SJCRH30 (cell line): ENCODE data around the gene ARID5B. TPM values are rescaled to one million over a fixed set of nuclear protein-coding genes. Genes with fewer than 3 reads are reported as not detected.

Experiments
- DNase-seq, 2 experiments: peaks; one replicate each; pipeline ENCODE4 v3.0.0-alpha.2; 2015 to 2020
- H3K27ac ChIP-seq: fragments of 250-450 bp; sonication (Bioruptor Pico); 2 replicates; pipeline ENCODE4 v1.5.1; 2020; ENCODE audit warnings: mild to moderate bottlenecking, moderate library complexity
- H3K27me3 ChIP-seq: fragments of 250-450 bp; sonication (Bioruptor Pico); 2 replicates; pipeline ENCODE4 v1.5.1; 2020; ENCODE audit warnings: mild to moderate bottlenecking, moderate library complexity
- H3K36me3 ChIP-seq: fragments of 250-450 bp; sonication (Bioruptor Pico); 2 replicates; pipeline ENCODE4 v1.5.1; 2020; ENCODE audit warnings: mild to moderate bottlenecking, moderate library complexity
- H3K4me1 ChIP-seq: fragments of 250-450 bp; sonication (Bioruptor Pico); 2 replicates; pipeline ENCODE4 v1.5.1; 2020; ENCODE audit warnings: mild to moderate bottlenecking, moderate library complexity
- H3K4me3 ChIP-seq: fragments of 250-450 bp; sonication (Bioruptor Pico); 2 replicates; pipeline ENCODE4 v1.5.1; 2020; ENCODE audit warnings: mild to moderate bottlenecking, moderate library complexity
- H3K9me3 ChIP-seq: fragments of 250-450 bp; sonication (Bioruptor Pico); replicated peaks from 2 replicates; pipeline ENCODE4 v1.5.1; 2020; ENCODE audit warnings: mild to moderate bottlenecking, moderate library complexity
- total RNA-seq: library from RNA; depleted of rRNA; stranded (reverse); fragments of >200 nt; shearing (Covaris generic); gene quantifications from 2 replicates; pipeline ENCODE4 v1.2.3, GENCODE V29; 2014

Gene ARID5B
- total RNA-seq, 1 experiment from 2014 or later = 10.3 TPM

GRCh38 chr10:61905837-61906561, 4.5 kb downstream of the ARID5B start:
- no peaks in the 10 kb centered on the region for H3K4me1 ChIP-seq
- H3K9me3 ChIP-seq = no peaks in the 10 kb centered on the region
- no peak overlapping the region for H3K4me3 ChIP-seq
- no peak for DNase-seq
- H3K27ac ChIP-seq = no peak overlapping the region
- no peaks in the 10 kb centered on the region for H3K27me3 ChIP-seq
- H3K36me3 ChIP-seq = no peaks in the 10 kb centered on the region; the same call in 1 of the 2 replicates

GRCh38 chr10:61906562-61906901, 5.0 kb downstream of the ARID5B start:
- no peaks in the 10 kb centered on the region; the same call in 1 of the 2 replicates for H3K36me3 ChIP-seq
- no peak overlapping the region for H3K27ac ChIP-seq
- H3K9me3 ChIP-seq = no peaks in the 10 kb centered on the region
- H3K4me1 ChIP-seq = no peaks in the 10 kb centered on the region
- no peaks in the 10 kb centered on the region for H3K27me3 ChIP-seq
- no peak overlapping the region for H3K4me3 ChIP-seq
- DNase-seq = no peak

- H3K36me3 ChIP-seq = no peaks in the 10 kb centered on the region; the same call in 1 of the 2 replicates
- no peaks in the 10 kb centered on the region for H3K9me3 ChIP-seq
- no peak overlapping the region for H3K4me3 ChIP-seq
- H3K4me1 ChIP-seq = no peaks in the 10 kb centered on the region
- H3K27me3 ChIP-seq = no peaks in the 10 kb centered on the region
- no peak for DNase-seq
- H3K27ac ChIP-seq = no peak overlapping the region
Measured at GRCh38 chr10:61907011-61907410, 5.5 kb downstream of the ARID5B start.

GRCh38 chr10:61907587-61907986, 6.1 kb downstream of the ARID5B start:
- no peaks in the 10 kb centered on the region for H3K27me3 ChIP-seq
- no peaks in the 10 kb centered on the region; the same call in 1 of the 2 replicates for H3K36me3 ChIP-seq
- no peaks in the 10 kb centered on the region for H3K4me1 ChIP-seq
- H3K9me3 ChIP-seq = no peaks in the 10 kb centered on the region
- H3K4me3 ChIP-seq = no peak overlapping the region
- no peak overlapping the region for H3K27ac ChIP-seq
- DNase-seq = no peak

- DNase-seq = no peak
- Histone ChIP-seq H3K27me3 (no peaks in the 10 kb centered on the region), H3K9me3 (no peaks in the 10 kb centered on the region), H3K27ac (no peak overlapping the region), H3K36me3 (no peaks in the 10 kb centered on the region; the same call in 1 of the 2 replicates), H3K4me1 (no peaks in the 10 kb centered on the region), H3K4me3 (no peak overlapping the region)
Measured at GRCh38 chr10:61910226-61910805, 8.8 kb downstream of the ARID5B start.

- Histone ChIP-seq H3K36me3 (no peaks in the 10 kb centered on the region; the same call in 1 of the 2 replicates), H3K9me3 (no peaks in the 10 kb centered on the region), H3K4me1 (no peaks in the 10 kb centered on the region), H3K27me3 (no peaks in the 10 kb centered on the region), H3K27ac (no peak overlapping the region), H3K4me3 (no peak overlapping the region)
- no peak for DNase-seq
Measured at GRCh38 chr10:61910894-61911293, 9.4 kb downstream of the ARID5B start.

DNA sequence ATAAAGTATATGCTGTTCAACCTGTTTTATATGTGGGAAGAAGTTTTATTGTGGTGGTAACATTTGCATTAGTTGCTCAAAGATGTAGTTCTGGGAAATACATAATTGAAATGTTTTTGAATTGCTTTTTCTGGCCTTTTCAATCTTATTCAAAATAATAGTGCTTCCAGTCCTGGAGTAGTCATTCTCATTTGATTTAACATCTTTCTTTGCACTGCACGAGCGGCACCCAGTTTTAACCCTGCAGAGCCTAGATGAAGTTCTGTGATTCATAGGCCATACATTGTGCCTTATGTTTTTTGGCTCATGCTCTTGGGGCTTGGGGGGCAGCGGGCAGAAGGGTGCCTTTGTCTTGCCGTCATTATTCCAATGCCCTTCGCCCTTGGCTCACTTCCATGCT, 9.9 kb downstream of the ARID5B start:
- Histone ChIP-seq H3K27me3 (no peaks in the 10 kb centered on the region), H3K36me3 (no peaks in the 10 kb centered on the region; the same call in 1 of the 2 replicates)

GRCh38 chr10:61912981-61913380, 11.5 kb downstream of the ARID5B start:
- no peaks in the 10 kb centered on the region for H3K9me3 ChIP-seq
- H3K27ac ChIP-seq = no peak overlapping the region
- no peaks in the 10 kb centered on the region; the same call in 1 of the 2 replicates for H3K36me3 ChIP-seq
- no peak overlapping the region for H3K4me3 ChIP-seq
- H3K4me1 ChIP-seq = no peaks in the 10 kb centered on the region
- H3K27me3 ChIP-seq = no peaks in the 10 kb centered on the region
- no peak for DNase-seq

More for the DNA sequence above, 9.9 kb downstream of the ARID5B start:
- DNase-seq = no peak
- no peaks in the 10 kb centered on the region for H3K9me3 ChIP-seq
- no peaks in the 10 kb centered on the region for H3K4me1 ChIP-seq
- H3K4me3 ChIP-seq = no peak overlapping the region
- H3K27ac ChIP-seq = no peak overlapping the region

- DNase-seq = no peak
- no peak overlapping the region for H3K27ac ChIP-seq
- no peaks in the 10 kb centered on the region for H3K36me3 ChIP-seq
- no peaks in the 10 kb centered on the region for H3K9me3 ChIP-seq
- H3K27me3 ChIP-seq = no peaks in the 10 kb centered on the region
- H3K4me3 ChIP-seq = no peak overlapping the region
- H3K4me1 ChIP-seq = no peaks in the 10 kb centered on the region
Measured at GRCh38 chr10:61918140-61918539, 16.6 kb downstream of the ARID5B start.

- Histone ChIP-seq H3K36me3 (no peaks in the 10 kb centered on the region), H3K9me3 (no peaks in the 10 kb centered on the region), H3K27ac (no peak overlapping the region)
Measured at GRCh38 chr10:61918989-61919388, 17.5 kb downstream of the ARID5B start.

DNA sequence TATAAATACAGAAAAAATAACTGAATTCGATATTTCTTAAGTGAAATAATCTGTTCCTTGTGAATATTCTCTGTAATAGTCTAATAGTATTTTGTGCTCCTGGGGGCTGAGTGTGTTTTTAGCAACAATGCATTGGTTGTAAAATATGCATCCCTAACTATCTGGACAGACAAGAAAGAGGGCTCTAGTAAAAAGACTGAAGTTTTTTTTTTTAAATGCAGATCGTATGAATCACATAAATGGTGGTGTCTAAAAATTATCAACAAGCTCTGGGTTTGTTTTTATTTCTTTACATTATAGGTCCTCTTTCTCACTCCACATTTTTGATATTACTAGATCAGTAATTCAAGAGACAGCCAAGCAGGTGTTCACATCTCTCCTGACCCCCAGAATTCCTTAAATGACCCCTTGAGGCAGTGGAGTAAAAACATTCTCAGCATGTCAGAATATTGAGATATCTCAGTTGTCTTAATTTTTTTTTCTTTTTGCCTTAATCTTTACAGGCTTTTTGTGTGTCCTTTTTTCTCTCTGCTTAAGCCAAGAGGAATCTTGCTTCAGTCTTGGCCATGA, 18.2 kb downstream of the ARID5B start:
- H3K27ac ChIP-seq = no peak overlapping the region
- H3K4me1 ChIP-seq = no peaks in the 10 kb centered on the region
- H3K36me3 ChIP-seq = no peaks in the 10 kb centered on the region
- H3K27me3 ChIP-seq = no peaks in the 10 kb centered on the region
- DNase-seq = no peak
- no peaks in the 10 kb centered on the region for H3K9me3 ChIP-seq
- no peak overlapping the region for H3K4me3 ChIP-seq

More at GRCh38 chr10:61918989-61919388, 17.5 kb downstream of the ARID5B start:
- no peaks in the 10 kb centered on the region for H3K4me1 ChIP-seq
- no peaks in the 10 kb centered on the region for H3K27me3 ChIP-seq
- DNase-seq = no peak
- H3K4me3 ChIP-seq = no peak overlapping the region

DNA sequence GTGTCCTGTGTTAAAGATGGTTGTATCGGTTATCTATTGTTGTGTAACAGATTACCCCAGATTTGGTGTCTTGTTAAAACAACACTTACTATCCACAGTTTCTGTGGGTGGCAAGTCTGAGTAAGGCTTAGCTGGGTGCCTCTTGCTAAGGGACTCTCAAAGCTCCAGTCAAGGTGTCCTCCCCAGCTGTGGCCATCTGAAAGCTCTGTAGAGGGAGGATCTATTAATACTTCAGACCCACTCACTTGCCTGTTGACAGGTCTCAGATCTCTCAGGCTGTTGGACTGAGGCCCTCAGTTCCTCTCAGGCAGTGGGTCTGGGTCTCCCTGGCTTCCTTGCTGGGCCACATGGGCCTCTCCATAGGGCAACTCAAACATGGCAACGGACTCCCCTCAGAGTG, 19.6 kb downstream of the ARID5B start:
- no peak for DNase-seq
- Histone ChIP-seq H3K9me3 (no peaks in the 10 kb centered on the region), H3K4me1 (no peaks in the 10 kb centered on the region), H3K27ac (no peak overlapping the region), H3K36me3 (no peaks in the 10 kb centered on the region), H3K4me3 (no peak overlapping the region), H3K27me3 (no peaks in the 10 kb centered on the region)

DNA sequence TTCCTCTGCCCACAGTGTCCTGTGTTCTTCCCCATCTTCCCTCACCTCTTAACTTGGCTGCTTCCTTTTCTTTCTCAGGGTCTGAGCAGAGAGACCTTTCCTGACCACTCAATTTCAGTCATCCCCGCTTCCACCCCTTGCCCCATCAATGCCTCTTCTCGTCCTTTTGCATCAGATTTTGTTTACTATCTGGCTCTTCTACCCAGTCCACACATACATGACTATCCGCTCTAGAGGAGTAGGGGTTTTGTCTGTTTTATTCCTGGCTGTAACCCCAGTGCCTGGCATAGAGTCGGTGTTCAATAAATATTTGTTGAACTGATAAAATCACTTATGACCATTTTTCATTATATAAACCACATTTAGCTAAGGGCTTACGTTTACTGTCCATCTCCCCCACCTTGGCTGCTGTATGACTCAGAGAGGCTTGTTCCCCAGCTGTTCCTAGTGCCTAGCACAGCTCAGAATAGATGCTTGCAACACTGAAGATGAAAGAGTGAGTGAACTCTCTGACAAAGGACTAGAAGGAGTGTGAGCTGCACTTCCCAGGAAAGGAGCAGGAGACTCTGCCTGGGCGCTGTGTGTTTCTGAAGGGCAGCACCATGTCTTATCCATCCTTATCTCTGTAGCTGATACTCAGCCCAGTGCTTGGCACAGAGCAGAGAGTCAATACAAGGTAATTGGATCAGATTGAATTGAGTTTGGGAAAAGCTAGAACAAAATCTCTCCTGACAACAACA, 21.9 kb downstream of the ARID5B start:
- no peaks in the 10 kb centered on the region for H3K36me3 ChIP-seq
- no peak overlapping the region for H3K27ac ChIP-seq
- peak; percentile 16 to 33 for DNase-seq

GRCh38 chr10:61923950-61924274, 22.4 kb downstream of the ARID5B start:
- Histone ChIP-seq H3K9me3 (no peaks in the 10 kb centered on the region), H3K4me1 (no peaks in the 10 kb centered on the region), H3K36me3 (no peaks in the 10 kb centered on the region), H3K27me3 (no peaks in the 10 kb centered on the region), H3K27ac (no peak overlapping the region), H3K4me3 (no peak overlapping the region)
- DNase-seq = no peak

More for the DNA sequence above, 21.9 kb downstream of the ARID5B start:
- H3K27me3 ChIP-seq = no peaks in the 10 kb centered on the region
- no peaks in the 10 kb centered on the region for H3K4me1 ChIP-seq
- no peak overlapping the region for H3K4me3 ChIP-seq
- H3K9me3 ChIP-seq = no peaks in the 10 kb centered on the region

DNA sequence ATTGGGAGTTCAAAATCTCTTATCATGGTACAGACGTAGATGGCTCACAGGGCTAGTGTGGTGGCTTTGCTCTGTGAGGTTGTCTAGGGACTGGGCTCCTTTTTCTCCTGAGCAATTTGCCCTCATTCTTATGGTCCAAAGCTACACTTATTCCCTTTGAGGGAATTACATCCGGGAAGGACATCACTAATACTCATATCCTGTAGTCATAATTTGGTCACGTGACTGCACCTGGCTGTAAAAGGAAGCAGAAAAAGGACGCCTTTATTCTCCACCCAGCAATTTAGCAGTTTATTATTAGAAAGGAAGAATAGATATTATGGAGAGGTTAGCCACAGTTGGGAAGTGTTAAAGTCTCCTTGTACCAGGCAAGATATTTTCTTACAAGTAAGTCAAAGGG, 28.1 kb downstream of the ARID5B start:
- Histone ChIP-seq H3K9me3 (peaks cover 5% of the 10 kb centered on the region; the same call in 1 of the 2 replicates), H3K27ac (no peak overlapping the region), H3K27me3 (no peaks in the 10 kb centered on the region), H3K36me3 (no peaks in the 10 kb centered on the region), H3K4me3 (no peak overlapping the region), H3K4me1 (no peaks in the 10 kb centered on the region)
- no peak for DNase-seq
